Activated naive CD4-positive, alpha-beta T cell treated with anti-CD3 and anti-CD28 coated beads for 36 hours (primary cell): ENCODE results near the gene DLG2. TPM values are rescaled to one million over a fixed set of nuclear protein-coding genes. Genes with fewer than 3 reads are reported as not detected.

Source experiments
- CTCF ChIA-PET: fragments of 350-600 bp; sonication (Branson Sonifier 250); formaldehyde crosslinking; loops from one replicate; lab custom pipeline; 2021; ENCODE audit warnings: antibody characterized with exemption; lab: Charles Lee
- DNase-seq: peaks from one replicate; pipeline ENCODE4 v3.0.0-alpha.2; 2020
- H3K27ac Mint-ChIP-seq: one replicate; pipeline ENCODE4 v1.8.0; 2021; ENCODE audit warnings: mild to moderate bottlenecking, mixed read lengths
- H3K27me3 Mint-ChIP-seq: one replicate; pipeline ENCODE4 v1.8.0; 2021; ENCODE audit warnings: low read depth, mixed read lengths
- H3K36me3 Mint-ChIP-seq: one replicate; pipeline ENCODE4 v1.8.0; 2021; ENCODE audit warnings: low read depth, mixed read lengths
- H3K4me1 Mint-ChIP-seq: one replicate; pipeline ENCODE4 v1.8.0; 2021; ENCODE audit warnings: low read depth, mixed read lengths
- H3K4me3 Mint-ChIP-seq: one replicate; pipeline ENCODE4 v1.8.0; 2021; ENCODE audit warnings: mild to moderate bottlenecking, moderate library complexity, mixed read lengths
- H3K9me3 Mint-ChIP-seq: one replicate; pipeline ENCODE4 v1.8.0; 2021; ENCODE audit warnings: mixed read lengths
- intact Hi-C: fragments of 100-400 bp; cut with micrococcal nuclease; formaldehyde crosslinking; loops from one replicate; pipeline ENCODE4 v1.15.1; 2023
- total RNA-seq, 2 experiments: library from RNA; stranded (reverse); gene quantifications; one replicate each; pipeline ENCODE4 v1.2.3, GENCODE V29; 2021

DLG2 gene
- total RNA-seq, 2 experiments from 2014 or later = 3.3 to 4.6 TPM

DNA sequence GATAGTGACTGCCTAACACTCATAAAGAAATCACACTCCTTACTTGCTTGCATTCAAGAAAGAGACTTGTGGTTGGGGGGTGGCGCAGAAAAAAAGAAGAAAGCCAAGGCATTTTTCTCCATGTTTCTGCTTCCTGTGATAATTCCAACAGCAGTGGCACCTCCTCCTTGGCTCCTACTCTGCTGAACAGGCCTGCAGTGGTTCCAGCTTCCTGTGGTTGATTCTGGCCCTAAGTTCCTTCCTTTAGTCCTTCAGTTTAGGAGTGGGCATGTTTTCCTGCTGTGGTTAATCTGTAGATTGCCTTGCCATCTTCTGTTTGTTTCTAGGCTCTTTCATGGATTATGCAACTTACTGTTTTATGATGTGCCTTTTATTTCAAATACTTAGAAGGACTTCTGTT lies 940.4 kb downstream of the DLG2 start:
- no peak overlapping the region for H3K27ac Mint-ChIP-seq
- DNase-seq = no peak
- intact Hi-C loops = no loop called here
- no peaks in the 10 kb centered on the region for H3K27me3 Mint-ChIP-seq
- no peaks in the 10 kb centered on the region for H3K36me3 Mint-ChIP-seq
- H3K4me1 Mint-ChIP-seq = no peaks in the 10 kb centered on the region
- no peak overlapping the region for H3K4me3 Mint-ChIP-seq
- CTCF ChIA-PET = no interaction called here
- H3K9me3 Mint-ChIP-seq = peaks cover 3% of the 10 kb centered on the region

GRCh38 chr11:84685976-84686375 lies 941.2 kb downstream of the DLG2 start:
- Mint-ChIP-seq H3K9me3 (peaks cover 3% of the 10 kb centered on the region), H3K27me3 (no peaks in the 10 kb centered on the region), H3K4me3 (no peak overlapping the region), H3K27ac (no peak overlapping the region), H3K4me1 (no peaks in the 10 kb centered on the region), H3K36me3 (no peaks in the 10 kb centered on the region)
- CTCF ChIA-PET = no interaction called here
- no peak for DNase-seq
- intact Hi-C loops = no loop called here

- peaks cover 3% of the 10 kb centered on the region for H3K9me3 Mint-ChIP-seq
- no peak overlapping the region for H3K27ac Mint-ChIP-seq
- H3K4me3 Mint-ChIP-seq = no peak overlapping the region
- intact Hi-C loops = no loop called here
- CTCF ChIA-PET = no interaction called here
- H3K36me3 Mint-ChIP-seq = no peaks in the 10 kb centered on the region
- DNase-seq = no peak
- no peaks in the 10 kb centered on the region for H3K27me3 Mint-ChIP-seq
- no peaks in the 10 kb centered on the region for H3K4me1 Mint-ChIP-seq
Observed at GRCh38 chr11:84685149-84685548, 942.0 kb downstream of the DLG2 start.

DNA sequence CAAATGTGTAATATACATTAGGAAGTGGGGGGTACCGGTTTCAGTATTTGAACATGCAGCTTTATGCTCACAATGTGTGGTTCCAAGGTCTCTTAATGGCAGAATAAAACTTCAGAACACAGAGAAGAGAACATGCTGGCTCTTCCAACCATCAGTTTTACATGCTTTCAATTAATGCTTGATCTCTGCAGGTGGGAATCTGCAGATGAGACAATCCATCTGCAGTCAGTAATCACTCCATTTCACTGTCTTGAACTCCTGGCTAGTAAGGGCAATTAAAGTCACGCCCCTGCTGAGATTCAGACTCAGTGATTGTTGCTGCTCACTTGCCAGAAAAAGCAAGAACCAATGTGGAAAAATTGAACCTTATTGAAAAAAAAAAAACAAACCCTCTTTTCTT lies 945.7 kb downstream of the DLG2 start:
- H3K27ac Mint-ChIP-seq = no peak overlapping the region
- H3K27me3 Mint-ChIP-seq = no peaks in the 10 kb centered on the region
- CTCF ChIA-PET = no interaction called here
- no peaks in the 10 kb centered on the region for H3K4me1 Mint-ChIP-seq
- H3K4me3 Mint-ChIP-seq = no peak overlapping the region
- peaks cover 4% of the 10 kb centered on the region for H3K9me3 Mint-ChIP-seq
- intact Hi-C loops = no loop called here
- DNase-seq = no peak
- no peaks in the 10 kb centered on the region for H3K36me3 Mint-ChIP-seq

GRCh38 chr11:84675396-84676025 lies 951.6 kb downstream of the DLG2 start:
- H3K27ac Mint-ChIP-seq = no peak overlapping the region
- no peaks in the 10 kb centered on the region for H3K36me3 Mint-ChIP-seq
- no peak overlapping the region for H3K4me3 Mint-ChIP-seq
- H3K27me3 Mint-ChIP-seq = no peaks in the 10 kb centered on the region
- H3K4me1 Mint-ChIP-seq = no peaks in the 10 kb centered on the region
- peaks cover 3% of the 10 kb centered on the region for H3K9me3 Mint-ChIP-seq
- intact Hi-C loops = no loop called here
- CTCF ChIA-PET = no interaction called here
- DNase-seq = no peak

DNA sequence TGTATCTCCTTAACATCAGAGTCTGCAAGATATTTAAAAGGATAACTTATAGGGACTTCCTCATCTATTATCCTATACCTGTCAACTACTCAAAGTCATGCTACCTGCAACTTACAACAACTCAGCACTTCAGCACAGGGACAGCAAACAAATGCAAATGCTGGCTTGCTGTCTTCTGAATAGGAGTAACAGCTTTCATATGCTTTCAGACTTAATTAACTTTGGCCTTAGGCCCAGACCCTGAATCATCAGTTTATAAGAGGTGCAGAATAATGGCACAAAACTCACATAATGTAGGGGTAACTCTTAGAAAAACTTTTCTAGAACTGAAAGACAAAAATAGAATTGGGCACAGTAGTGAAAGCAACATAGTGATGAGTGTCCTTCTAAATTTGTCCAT lies 953.4 kb downstream of the DLG2 start:
- Mint-ChIP-seq H3K27me3 (no peaks in the 10 kb centered on the region), H3K4me1 (no peaks in the 10 kb centered on the region)
- intact Hi-C loops = no loop called here

DNA sequence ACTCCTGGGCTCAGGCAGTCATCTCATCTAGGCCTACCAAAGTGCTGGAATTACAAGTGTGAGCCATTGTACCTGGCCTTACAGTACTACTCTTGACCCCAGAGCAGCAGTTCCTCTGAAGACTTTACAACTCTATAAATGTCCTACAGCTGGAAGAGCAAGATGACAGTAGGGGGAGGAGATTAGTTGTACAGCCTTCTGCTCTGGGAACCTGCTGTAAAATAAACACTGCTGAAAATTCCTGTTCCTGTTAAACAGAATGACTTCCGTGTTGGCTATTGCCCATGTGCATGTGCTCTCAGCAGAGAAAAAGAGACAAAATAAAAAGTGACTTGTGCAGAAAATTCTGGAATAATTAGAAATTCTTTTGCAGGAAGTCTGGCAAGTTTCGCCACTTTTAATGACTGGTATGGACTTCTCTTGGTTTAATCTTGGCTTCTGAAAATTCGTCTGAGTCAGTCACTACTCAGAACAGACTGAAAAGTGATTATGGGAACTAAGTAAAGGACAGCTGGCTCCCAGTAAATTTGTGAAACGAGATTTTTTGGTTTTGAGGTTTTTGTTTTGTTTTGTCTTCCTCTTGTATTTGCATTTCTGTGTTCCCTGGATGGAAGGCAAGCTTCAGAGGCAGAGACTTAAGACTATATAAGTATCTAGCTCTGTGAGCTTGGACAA lies 955.7 kb downstream of the DLG2 start:
- Mint-ChIP-seq H3K27me3 (no peaks in the 10 kb centered on the region), H3K4me3 (no peak overlapping the region), H3K4me1 (no peaks in the 10 kb centered on the region), H3K36me3 (no peaks in the 10 kb centered on the region), H3K27ac (no peak overlapping the region), H3K9me3 (peaks cover 7% of the 10 kb centered on the region)
- DNase-seq = no peak
- CTCF ChIA-PET = interaction anchor here (0.7 kb wide), 1 partner anchor 627 kb away, joined by 3 read pairs; no protein-coding TSS in a partner anchor
- intact Hi-C loops = no loop called here

More for the DNA sequence above, 953.4 kb downstream of the DLG2 start:
- H3K27ac Mint-ChIP-seq = no peak overlapping the region
- H3K36me3 Mint-ChIP-seq = no peaks in the 10 kb centered on the region
- peaks cover 7% of the 10 kb centered on the region for H3K9me3 Mint-ChIP-seq
- DNase-seq = no peak
- CTCF ChIA-PET = no interaction called here
- no peak overlapping the region for H3K4me3 Mint-ChIP-seq

DNA sequence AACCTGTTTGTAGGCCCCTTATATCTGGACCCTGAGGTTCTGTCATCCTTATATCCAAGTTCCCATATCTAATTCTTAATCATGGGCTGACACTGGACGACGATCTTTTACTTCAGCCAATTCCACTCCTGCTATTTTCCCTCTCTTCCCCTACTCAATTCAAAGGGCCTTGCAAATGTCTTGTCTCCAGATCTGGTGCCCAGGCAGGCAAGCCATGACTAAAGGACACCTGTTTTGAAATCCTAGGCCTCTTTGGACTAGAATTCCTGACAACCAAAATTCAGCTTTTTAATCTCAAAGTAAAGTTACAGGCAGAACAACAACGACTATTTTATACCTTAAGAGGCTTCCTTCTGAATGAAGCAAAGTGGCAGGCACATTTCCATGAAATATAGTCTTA lies 963.4 kb downstream of the DLG2 start:
- Mint-ChIP-seq H3K9me3 (peaks cover 13% of the 10 kb centered on the region), H3K4me1 (no peaks in the 10 kb centered on the region), H3K4me3 (no peak overlapping the region), H3K27ac (no peak overlapping the region), H3K27me3 (no peaks in the 10 kb centered on the region), H3K36me3 (no peaks in the 10 kb centered on the region)
- no peak for DNase-seq
- intact Hi-C loops = no loop called here
- CTCF ChIA-PET = no interaction called here

DNA sequence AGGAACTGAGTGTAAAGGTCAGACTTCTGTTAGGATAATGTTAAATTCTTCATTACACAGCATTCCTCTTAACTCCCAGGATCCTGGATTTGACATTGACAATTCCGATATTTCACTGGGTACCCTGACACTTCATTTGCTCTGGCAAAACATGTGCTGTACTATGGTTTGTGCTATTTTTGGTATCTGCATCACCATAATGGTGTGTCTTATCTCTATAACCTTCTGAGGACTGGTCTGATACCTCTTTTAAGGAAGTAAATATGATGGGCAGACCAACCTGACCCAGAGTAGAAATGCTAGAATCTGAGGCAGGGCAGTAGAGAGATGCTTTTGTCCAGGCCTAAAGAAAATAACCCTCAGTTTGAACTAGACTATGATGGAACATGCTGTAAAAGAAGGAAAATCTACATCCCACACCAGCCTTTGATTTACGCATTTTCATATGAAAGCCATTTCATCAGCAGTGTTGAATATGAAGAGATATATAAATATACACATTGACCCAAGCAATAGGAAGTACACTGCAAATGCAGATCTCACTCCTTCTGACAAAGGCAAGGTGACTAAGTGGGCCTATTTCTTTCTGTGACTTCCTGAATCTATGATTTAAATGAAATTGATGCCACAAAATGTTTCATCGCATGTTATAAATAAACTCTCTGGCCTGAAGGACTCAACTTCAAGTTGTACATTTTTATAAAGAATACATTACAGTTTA lies 966.7 kb downstream of the DLG2 start:
- intact Hi-C loops = no loop called here
- peaks cover 22% of the 10 kb centered on the region for H3K9me3 Mint-ChIP-seq
- no peak overlapping the region for H3K27ac Mint-ChIP-seq
- DNase-seq = no peak
- CTCF ChIA-PET = no interaction called here
- no peaks in the 10 kb centered on the region for H3K36me3 Mint-ChIP-seq
- no peaks in the 10 kb centered on the region for H3K27me3 Mint-ChIP-seq
- no peaks in the 10 kb centered on the region for H3K4me1 Mint-ChIP-seq
- no peak overlapping the region for H3K4me3 Mint-ChIP-seq

- Mint-ChIP-seq H3K27me3 (no peaks in the 10 kb centered on the region), H3K9me3 (peaks cover 23% of the 10 kb centered on the region), H3K4me1 (no peaks in the 10 kb centered on the region), H3K27ac (no peak overlapping the region), H3K4me3 (no peak overlapping the region), H3K36me3 (no peaks in the 10 kb centered on the region)
- no peak for DNase-seq
- CTCF ChIA-PET = no interaction called here
- intact Hi-C loops = no loop called here
Observed at GRCh38 chr11:84655712-84656111, 971.4 kb downstream of the DLG2 start.

GRCh38 chr11:84648471-84648870 lies 978.7 kb downstream of the DLG2 start:
- intact Hi-C loops = no loop called here
- Mint-ChIP-seq H3K36me3 (no peaks in the 10 kb centered on the region), H3K27me3 (no peaks in the 10 kb centered on the region), H3K27ac (no peak overlapping the region), H3K4me1 (no peaks in the 10 kb centered on the region), H3K9me3 (peaks cover 9% of the 10 kb centered on the region), H3K4me3 (no peak overlapping the region)
- CTCF ChIA-PET = no interaction called here
- DNase-seq = no peak

DNA sequence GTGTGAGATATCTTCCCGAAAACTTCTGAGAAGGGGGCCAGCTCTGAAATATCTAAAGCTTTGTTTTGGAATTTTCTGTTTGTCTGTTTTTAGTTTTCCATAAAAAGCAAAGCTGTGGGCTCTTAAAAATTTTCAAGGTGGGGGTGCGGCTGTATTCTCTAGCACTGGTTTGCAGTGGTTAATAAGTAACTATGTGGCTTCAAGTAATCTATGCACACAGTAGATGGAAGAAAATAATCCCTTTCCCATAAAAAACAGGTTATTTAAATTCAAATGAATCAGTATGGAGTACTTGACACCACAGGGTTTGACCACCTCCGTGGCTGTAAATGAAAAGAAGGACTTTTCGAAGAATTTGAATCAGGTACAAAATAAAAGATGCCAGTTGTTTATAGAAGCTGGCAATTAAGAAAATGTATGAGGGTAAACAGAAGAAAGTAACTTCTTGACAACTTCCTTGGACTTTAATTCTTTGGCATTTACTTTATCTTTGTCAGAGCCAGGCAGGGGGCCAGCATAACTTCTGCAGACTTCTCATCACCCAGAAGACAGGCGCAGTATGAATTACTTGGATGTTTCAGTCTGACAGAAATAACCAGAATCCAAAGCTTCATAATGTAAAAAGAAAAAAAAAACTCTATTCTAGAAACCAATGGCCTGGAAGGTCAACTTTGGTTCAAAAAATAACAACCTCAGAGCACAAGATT lies 981.0 kb downstream of the DLG2 start:
- intact Hi-C loops = no loop called here
- no peak overlapping the region for H3K27ac Mint-ChIP-seq
- CTCF ChIA-PET = no interaction called here
- H3K4me3 Mint-ChIP-seq = no peak overlapping the region
- H3K27me3 Mint-ChIP-seq = no peaks in the 10 kb centered on the region
- H3K9me3 Mint-ChIP-seq = peaks cover 5% of the 10 kb centered on the region
- no peak for DNase-seq
- no peaks in the 10 kb centered on the region for H3K36me3 Mint-ChIP-seq
- H3K4me1 Mint-ChIP-seq = no peaks in the 10 kb centered on the region
